OCI-LY1 (cell line): ENCODE results near the gene ZNF239.
A peak's percentile ranks its signal among the peaks of the same experiment; 100 is the strongest.

Source experiments
- H2AFZ ChIP-seq: fragments of 200-600 bp; sonication (generic), shearing (Covaris generic); 2 replicates; pipeline ENCODE4 v1.6.0; 2014; ENCODE audit warnings: antibody characterized with exemption, mild to moderate bottlenecking, low read length
- H3F3A ChIP-seq: fragments of 200-600 bp; sonication (generic), shearing (Covaris generic); 2 replicates; pipeline ENCODE4 v1.6.0; 2014; ENCODE audit warnings: mild to moderate bottlenecking, antibody characterized with exemption, low read length, moderate library complexity; ENCODE audit not compliant: insufficient read depth
- H3K27ac ChIP-seq: fragments of 200-600 bp; sonication (generic); 2 replicates; pipeline ENCODE4 v1.5.1; 2014; ENCODE audit warnings: low read length, mixed run types, mild to moderate bottlenecking, low read depth; ENCODE audit not compliant: poor library complexity, severe bottlenecking
- H3K27me3 ChIP-seq: fragments of 200-600 bp; sonication (generic); 2 replicates; pipeline ENCODE4 v1.6.0; 2014; ENCODE audit warnings: antibody characterized with exemption, mild to moderate bottlenecking, low read length, moderate library complexity; ENCODE audit not compliant: insufficient read depth
- H3K36me3 ChIP-seq: fragments of 200-600 bp; sonication (generic); 2 replicates; pipeline ENCODE4 v1.6.1; 2014; ENCODE audit warnings: mild to moderate bottlenecking, antibody characterized with exemption, low read length, moderate library complexity, mixed read lengths; ENCODE audit not compliant: insufficient read depth
- H3K4me1 ChIP-seq: fragments of 200-600 bp; sonication (generic); 2 replicates; pipeline ENCODE4 v1.5.1; 2014; ENCODE audit warnings: mild to moderate bottlenecking, low read length, moderate library complexity; ENCODE audit not compliant: insufficient read depth, severe bottlenecking
- H3K4me2 ChIP-seq: fragments of 200-600 bp; sonication (generic), shearing (Covaris generic); 2 replicates; pipeline ENCODE4 v1.6.1; 2014; ENCODE audit warnings: low read length
- H3K4me3 ChIP-seq: fragments of 200-600 bp; sonication (generic); 2 replicates; pipeline ENCODE4 v1.5.1; 2014; ENCODE audit warnings: low read length, low read depth, mild to moderate bottlenecking, mixed read lengths; ENCODE audit not compliant: poor library complexity, severe bottlenecking
- H3K79me2 ChIP-seq: fragments of 200-600 bp; shearing (Covaris generic); 2 replicates; pipeline ENCODE4 v1.6.1; 2016; ENCODE audit warnings: mixed run types, low read length, mixed read lengths; ENCODE audit not compliant: insufficient read depth
- H3K9ac ChIP-seq: fragments of 200-600 bp; sonication (generic), shearing (Covaris generic); 2 replicates; pipeline ENCODE4 v1.6.1; 2014; ENCODE audit warnings: mild to moderate bottlenecking, low read length, mixed read lengths
- H3K9me2 ChIP-seq: fragments of 200-600 bp; sonication (generic), shearing (Covaris generic); 2 replicates; pipeline ENCODE4 v1.6.1; 2014; ENCODE audit warnings: low read depth, mild to moderate bottlenecking, low read length, mixed read lengths
- H3K9me3 ChIP-seq: fragments of 200-600 bp; shearing (Covaris generic); 2 replicates; pipeline ENCODE4 v1.6.1; 2014; ENCODE audit warnings: low read length, mixed read lengths
- H4K20me1 ChIP-seq: fragments of 200-600 bp; sonication (generic), shearing (Covaris generic); 2 replicates; pipeline ENCODE4 v1.6.0; 2016; ENCODE audit warnings: mild to moderate bottlenecking, low read length; ENCODE audit not compliant: insufficient read depth
- EZH2 ChIP-seq: fragments of 200-600 bp; sonication (generic), shearing (Covaris generic); IDR thresholded peaks from 2 replicates; pipeline ENCODE4 v1.8.0; 2017; ENCODE audit warnings: borderline replicate concordance, mixed run types, mild to moderate bottlenecking, antibody characterized with exemption, low read length, moderate library complexity, mixed read lengths
- TF ChIP-seq, protein P1 (sequence below): fragments of 200-600 bp; sonication (generic), shearing (Covaris generic); IDR thresholded peaks from 2 replicates; pipeline ENCODE4 v1.5.1; 2017; ENCODE audit warnings: mild to moderate bottlenecking, antibody characterized with exemption, low read length, moderate library complexity, mixed read lengths

The ZNF239 gene

DNA sequence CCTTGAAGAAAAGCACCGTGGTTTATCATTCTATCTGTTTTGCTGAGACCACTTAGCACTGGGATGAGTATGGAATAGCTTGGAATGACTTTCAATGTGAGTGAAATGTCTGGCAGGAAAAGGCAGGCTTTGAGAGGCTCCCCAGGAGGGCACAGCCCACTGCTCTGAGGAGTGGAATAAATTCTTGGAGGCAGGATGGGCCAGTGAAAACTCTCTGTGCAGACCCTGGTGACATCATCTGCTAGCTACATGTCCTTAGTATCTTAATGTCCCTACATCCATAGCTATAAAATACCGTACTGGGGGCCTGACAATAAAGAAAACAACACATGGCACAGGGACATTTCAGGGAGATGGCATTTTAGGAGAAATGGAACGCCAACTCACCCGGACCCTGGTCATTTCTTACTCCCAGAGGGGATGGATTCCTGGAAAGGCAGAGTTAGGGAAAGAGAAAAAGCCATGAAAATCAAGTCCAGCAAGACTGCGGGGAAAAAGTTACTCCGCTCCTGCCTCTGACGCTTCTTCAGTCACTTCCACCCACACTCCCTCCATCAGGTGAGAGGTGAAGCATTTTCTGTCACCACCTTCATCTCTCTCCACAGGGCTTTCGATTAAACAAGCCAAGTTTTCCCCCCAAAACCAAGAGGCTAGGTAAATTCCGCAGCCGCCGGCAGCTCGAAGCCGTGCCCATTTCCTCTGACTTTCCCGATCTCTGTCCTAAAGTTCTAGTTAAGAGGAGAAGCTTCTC lies 991 bp downstream of the ZNF239 start:
- Histone ChIP-seq H3K9me2 (no peaks in the 10 kb centered on the region), H3K36me3 (peaks cover 6% of the 10 kb centered on the region; the same call in 1 of the 2 replicates), H3K9ac (no peak overlapping the region), H3K4me3 (peak overlapping the region; percentile 59), H3K4me1 (peaks cover 16% of the 10 kb centered on the region), H3K27ac (no peak overlapping the region), H3K9me3 (peaks cover 17% of the 10 kb centered on the region), H3K4me2 (peak overlapping the region; percentile 68), H3K79me2 (no peaks in the 10 kb centered on the region), H3F3A (no peaks in the 10 kb centered on the region), H2AFZ (no peak overlapping the region), H4K20me1 (no peaks in the 10 kb centered on the region), H3K27me3 (no peaks in the 10 kb centered on the region)
- TF ChIP-seq, protein P1, sequence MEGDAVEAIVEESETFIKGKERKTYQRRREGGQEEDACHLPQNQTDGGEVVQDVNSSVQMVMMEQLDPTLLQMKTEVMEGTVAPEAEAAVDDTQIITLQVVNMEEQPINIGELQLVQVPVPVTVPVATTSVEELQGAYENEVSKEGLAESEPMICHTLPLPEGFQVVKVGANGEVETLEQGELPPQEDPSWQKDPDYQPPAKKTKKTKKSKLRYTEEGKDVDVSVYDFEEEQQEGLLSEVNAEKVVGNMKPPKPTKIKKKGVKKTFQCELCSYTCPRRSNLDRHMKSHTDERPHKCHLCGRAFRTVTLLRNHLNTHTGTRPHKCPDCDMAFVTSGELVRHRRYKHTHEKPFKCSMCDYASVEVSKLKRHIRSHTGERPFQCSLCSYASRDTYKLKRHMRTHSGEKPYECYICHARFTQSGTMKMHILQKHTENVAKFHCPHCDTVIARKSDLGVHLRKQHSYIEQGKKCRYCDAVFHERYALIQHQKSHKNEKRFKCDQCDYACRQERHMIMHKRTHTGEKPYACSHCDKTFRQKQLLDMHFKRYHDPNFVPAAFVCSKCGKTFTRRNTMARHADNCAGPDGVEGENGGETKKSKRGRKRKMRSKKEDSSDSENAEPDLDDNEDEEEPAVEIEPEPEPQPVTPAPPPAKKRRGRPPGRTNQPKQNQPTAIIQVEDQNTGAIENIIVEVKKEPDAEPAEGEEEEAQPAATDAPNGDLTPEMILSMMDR, result no peak
- TF ChIP-seq EZH2, result no peak

DNA sequence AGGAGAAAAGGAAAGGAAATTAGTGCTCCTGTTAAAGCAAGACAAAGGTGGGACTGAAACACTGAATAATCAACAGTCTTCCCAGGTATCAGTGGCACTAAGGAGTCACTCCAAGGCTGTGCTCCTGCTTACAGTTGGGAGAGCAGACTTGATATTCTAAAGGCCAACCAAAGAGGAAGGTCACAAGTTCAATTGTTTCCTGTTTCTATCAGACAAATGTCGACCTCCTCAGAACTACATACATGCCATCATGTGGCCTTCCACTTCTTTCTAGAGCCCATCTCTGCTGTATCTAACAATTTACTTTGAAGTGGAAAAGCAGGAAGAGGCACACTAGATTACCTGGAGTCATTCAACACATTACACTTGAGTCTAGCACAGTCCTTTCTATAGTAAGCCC lies 3.4 kb downstream of the ZNF239 start:
- H3K4me1 ChIP-seq, result peaks cover 16% of the 10 kb centered on the region
- H4K20me1 ChIP-seq, result no peaks in the 10 kb centered on the region
- H3K9me3 ChIP-seq, result peaks cover 12% of the 10 kb centered on the region
- H3K9ac ChIP-seq, result no peak overlapping the region
- TF ChIP-seq EZH2, result no peak
- H3K9me2 ChIP-seq, result no peaks in the 10 kb centered on the region
- no peak overlapping the region for H3K4me3 ChIP-seq
- no peaks in the 10 kb centered on the region for H3F3A ChIP-seq
- no peaks in the 10 kb centered on the region for H3K27me3 ChIP-seq
- no peak overlapping the region for H2AFZ ChIP-seq
- no peaks in the 10 kb centered on the region for H3K79me2 ChIP-seq
- peaks cover 21% of the 10 kb centered on the region; the same call in 1 of the 2 replicates for H3K36me3 ChIP-seq
- no peak overlapping the region for H3K4me2 ChIP-seq
- no peak overlapping the region for H3K27ac ChIP-seq

DNA sequence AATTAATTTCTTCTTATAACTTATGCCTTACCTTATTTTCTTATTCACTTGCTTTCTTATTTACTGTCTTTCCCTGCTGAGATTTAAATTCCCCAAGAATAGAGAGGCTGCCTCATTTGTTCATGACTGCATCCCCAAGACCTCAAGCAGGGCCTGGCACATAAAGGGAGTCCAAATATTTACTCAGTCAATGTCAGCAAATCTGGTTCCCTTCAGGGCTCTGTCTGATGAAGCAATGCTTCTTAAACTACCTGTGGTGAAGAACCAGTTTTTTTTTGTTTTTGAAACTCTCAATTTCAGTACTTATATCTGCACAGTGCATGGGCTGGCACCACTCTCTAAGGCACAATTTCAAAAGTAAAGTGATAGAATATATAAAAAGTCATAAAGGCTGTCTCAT lies 4.7 kb downstream of the ZNF239 start:
- peaks cover 21% of the 10 kb centered on the region; the same call in 1 of the 2 replicates for H3K36me3 ChIP-seq
- H3K4me1 ChIP-seq, result peaks cover 14% of the 10 kb centered on the region
- H3K9ac ChIP-seq, result no peak overlapping the region
- no peak overlapping the region for H3K4me2 ChIP-seq
- no peaks in the 10 kb centered on the region for H3K79me2 ChIP-seq
- peaks cover 2% of the 10 kb centered on the region; the same call in 1 of the 2 replicates for H3K9me3 ChIP-seq
- no peaks in the 10 kb centered on the region for H4K20me1 ChIP-seq
- H2AFZ ChIP-seq, result no peak overlapping the region
- no peak overlapping the region for H3K27ac ChIP-seq
- no peak overlapping the region for H3K4me3 ChIP-seq
- H3F3A ChIP-seq, result no peaks in the 10 kb centered on the region
- TF ChIP-seq, protein P1, result no peak
- TF ChIP-seq EZH2, result no peak
- no peaks in the 10 kb centered on the region for H3K9me2 ChIP-seq
- H3K27me3 ChIP-seq, result no peaks in the 10 kb centered on the region
